M059J (cell line): ENCODE results near the gene OSGIN1. TPM values are rescaled to one million over a fixed set of nuclear protein-coding genes. Genes with fewer than 3 reads are reported as not detected.
A peak's percentile ranks its signal among the peaks of the same experiment; 100 is the strongest.

Source experiments
- DNase-seq: peaks from one replicate; pipeline ENCODE4 v3.0.0-alpha.2; 2012; ENCODE audit warnings: low read depth
- total RNA-seq: library from RNA; depleted of rRNA; stranded (reverse); fragments of >200 nt; shearing (Covaris generic); gene quantifications from 2 replicates; pipeline ENCODE4 v1.2.3, GENCODE V29; 2014; rRNA removed

The OSGIN1 gene
- 3.6 and 4.0 TPM in 2 replicates for total RNA-seq

DNA sequence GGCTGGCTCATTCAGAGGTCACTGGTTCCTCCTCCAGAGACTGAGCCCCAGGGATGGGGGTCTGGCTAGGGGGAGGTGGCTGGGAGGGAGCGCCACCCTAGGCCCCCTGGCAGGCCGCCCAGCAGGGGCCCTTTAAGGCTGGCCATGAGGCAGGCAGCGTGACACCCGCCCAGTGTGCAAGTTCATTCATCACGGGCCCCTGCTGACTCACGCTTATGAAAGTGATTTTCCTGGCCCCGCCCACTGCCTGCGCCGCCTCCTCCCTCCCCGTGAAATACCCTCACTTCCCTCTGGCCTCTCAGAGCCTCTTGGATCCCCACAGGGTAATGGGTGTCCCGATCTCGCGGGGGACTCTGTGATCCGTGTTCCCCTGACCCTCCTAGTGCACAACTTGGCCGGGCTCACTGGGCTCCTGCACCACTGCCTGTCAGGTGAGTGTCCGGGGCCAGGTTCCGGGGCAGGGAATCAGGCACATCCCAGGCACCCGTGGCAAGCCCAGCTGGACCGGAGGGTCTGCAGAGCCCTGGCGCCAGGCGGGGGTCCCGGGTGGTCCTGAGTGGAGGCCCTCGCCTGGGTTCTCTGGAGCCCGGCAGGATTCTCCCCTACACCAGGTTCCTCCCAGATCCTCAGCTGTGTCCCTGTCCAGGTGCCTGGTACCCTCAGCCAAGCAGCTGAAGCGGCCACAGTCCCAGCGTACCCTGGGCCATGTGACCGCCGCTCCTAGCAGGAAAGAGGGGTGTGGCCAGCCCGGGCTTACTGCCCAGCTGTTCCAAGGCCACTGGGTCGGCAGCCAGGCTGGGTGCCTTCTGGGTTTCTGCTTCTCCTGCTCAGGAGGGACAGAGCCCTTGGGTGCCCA lies at the start of gene OSGIN1:
TSS of gene OSGIN1 (plus strand) at position 301 of the 856 bp plus-strand sequence. CDS start 4,432 bp downstream, outside the sequence.
- peak; percentile 94 for DNase-seq

GRCh38 chr16:83903751-83904150 lies 49.3 kb upstream of the OSGIN1 start:
- no peak for DNase-seq

DNA sequence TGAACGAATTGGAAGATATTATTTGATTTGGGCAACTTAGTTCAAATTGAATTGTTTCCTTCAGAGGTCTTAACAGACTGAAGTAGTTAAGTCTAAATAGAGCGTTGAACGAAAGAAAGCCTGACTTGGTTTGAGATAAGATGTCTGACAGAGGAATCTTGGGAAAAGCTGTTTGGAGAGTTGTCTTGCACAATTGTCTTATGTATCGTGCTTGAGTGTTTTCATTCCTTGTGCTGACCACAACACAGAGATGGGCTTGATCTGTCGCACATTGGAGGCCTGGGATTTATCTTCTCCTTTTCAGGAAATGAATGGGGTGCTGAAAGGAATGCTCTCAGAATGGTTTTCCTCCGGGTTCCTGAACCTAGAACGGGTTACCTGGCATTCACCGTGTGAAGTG lies 46.4 kb upstream of the OSGIN1 start:
- DNase-seq: no peak

GRCh38 chr16:83907111-83907510 lies 45.9 kb upstream of the OSGIN1 start:
- DNase-seq: no peak

- no peak for DNase-seq
Measured at GRCh38 chr16:83907631-83908250, 45.3 kb upstream of the OSGIN1 start.

DNA sequence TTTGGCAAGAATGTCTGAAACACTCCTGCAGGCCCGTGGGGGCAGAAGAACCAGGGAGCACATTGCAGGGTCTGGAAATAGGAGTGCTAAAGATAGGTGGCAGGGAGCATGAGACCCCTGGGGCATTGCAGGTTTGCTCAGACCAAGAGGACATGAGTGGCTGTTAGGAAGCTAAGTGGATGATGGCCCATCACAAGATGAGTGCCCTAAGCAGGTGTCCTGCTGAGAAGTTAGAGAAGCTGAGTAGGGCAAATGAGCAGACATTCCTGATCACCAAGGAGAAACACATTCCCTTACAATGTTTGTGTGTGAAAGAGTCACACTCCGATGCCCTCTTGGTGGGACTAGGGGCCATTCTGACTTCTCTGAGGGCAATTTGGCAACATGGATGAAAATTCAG lies 44.2 kb upstream of the OSGIN1 start:
- no peak for DNase-seq

- no peak for DNase-seq
Measured at GRCh38 chr16:83911290-83911689, 41.8 kb upstream of the OSGIN1 start.

- no peak for DNase-seq
Measured at GRCh38 chr16:83912519-83913244, 40.4 kb upstream of the OSGIN1 start.

GRCh38 chr16:83913245-83913633 lies 39.8 kb upstream of the OSGIN1 start:
- DNase-seq: no peak

GRCh38 chr16:83914091-83914710 lies 38.8 kb upstream of the OSGIN1 start:
- no peak for DNase-seq

DNA sequence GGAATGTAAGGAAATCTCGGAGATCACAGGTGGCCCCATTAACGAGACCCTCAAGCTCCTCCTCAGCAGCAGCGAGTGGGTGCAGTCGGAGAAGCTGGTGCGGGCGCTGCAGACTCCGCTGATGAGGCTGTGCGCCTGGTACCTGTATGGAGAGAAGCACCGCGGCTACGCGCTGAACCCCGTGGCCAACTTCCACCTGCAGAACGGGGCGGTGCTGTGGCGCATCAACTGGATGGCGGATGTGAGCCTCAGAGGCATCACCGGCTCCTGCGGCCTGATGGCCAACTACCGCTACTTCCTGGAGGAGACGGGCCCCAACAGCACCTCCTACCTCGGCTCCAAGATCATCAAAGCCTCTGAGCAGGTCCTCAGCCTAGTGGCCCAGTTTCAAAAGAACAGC lies 38.0 kb upstream of the OSGIN1 start:
- DNase-seq: no peak

GRCh38 chr16:83915491-83915890 lies 37.5 kb upstream of the OSGIN1 start:
- DNase-seq: no peak

- DNase-seq: no peak
Measured at GRCh38 chr16:83917152-83918120, 35.6 kb upstream of the OSGIN1 start.

DNA sequence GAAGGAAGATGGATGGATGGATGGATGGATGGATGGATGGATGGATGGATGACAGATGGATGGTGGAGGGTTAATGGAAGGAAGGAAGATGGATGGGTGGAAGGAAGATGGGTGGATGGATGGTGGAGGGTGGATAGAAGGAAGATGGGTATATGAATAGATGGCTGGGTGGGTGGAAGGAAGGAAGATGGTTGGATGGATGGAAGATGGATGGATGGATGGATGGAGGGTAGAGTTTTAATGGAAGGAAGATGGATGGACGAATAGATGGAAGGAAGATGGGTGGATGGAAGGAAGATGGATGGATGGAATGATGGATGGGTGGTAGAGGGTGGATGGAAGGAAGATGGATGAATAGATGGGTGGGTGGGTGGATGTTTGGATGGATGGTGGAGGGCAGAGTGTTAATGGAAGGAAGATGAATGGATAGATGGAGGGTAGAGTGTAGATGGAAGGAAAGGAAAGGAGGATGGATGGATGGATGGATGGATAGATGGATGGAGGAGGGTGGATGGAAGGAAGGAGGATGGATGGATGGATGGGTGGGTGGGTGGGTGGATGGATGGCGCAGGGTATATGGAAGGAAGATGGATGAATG lies 32.0 kb upstream of the OSGIN1 start:
- DNase-seq: no peak

DNA sequence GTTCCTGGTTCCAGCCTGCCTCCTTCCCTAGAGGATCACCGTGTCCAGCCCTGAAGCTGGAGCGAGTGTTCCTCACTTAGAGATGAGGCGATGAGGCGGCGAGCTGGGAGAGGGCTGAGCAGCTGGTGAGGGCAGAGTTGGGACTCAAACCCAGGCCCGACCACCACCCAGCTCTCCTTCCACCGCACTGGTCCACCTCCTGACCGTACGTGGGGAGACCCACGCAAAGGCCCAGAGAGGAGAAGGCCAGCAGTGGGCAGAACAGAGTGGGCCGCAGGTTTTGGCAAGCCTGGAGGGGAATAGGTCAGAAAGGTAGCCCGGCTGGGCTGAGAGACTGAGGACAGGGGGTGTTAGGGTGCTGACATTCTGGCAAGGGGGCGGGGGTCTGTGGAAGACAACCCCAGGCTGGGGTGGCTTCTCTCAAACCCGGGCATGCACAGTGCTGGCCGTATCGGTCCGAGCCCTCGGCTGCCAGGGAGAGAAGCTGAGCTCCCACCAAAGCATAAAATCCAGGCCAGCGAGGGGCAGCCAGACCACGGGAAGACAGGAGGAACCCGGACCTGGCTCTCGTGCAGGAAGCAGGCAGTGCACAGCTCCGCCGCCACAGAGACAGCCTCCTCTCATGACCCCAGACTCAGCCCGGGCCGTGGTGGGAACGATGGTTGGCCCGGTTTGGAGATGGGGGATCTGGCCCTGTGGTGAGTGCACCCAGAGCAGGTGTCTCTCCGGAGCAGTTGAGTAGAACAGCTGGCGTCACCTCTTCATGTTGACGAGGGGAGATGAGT lies 29.3 kb upstream of the OSGIN1 start:
- no peak for DNase-seq

- DNase-seq: no peak
Measured at GRCh38 chr16:83924686-83925085, 28.4 kb upstream of the OSGIN1 start.

DNA sequence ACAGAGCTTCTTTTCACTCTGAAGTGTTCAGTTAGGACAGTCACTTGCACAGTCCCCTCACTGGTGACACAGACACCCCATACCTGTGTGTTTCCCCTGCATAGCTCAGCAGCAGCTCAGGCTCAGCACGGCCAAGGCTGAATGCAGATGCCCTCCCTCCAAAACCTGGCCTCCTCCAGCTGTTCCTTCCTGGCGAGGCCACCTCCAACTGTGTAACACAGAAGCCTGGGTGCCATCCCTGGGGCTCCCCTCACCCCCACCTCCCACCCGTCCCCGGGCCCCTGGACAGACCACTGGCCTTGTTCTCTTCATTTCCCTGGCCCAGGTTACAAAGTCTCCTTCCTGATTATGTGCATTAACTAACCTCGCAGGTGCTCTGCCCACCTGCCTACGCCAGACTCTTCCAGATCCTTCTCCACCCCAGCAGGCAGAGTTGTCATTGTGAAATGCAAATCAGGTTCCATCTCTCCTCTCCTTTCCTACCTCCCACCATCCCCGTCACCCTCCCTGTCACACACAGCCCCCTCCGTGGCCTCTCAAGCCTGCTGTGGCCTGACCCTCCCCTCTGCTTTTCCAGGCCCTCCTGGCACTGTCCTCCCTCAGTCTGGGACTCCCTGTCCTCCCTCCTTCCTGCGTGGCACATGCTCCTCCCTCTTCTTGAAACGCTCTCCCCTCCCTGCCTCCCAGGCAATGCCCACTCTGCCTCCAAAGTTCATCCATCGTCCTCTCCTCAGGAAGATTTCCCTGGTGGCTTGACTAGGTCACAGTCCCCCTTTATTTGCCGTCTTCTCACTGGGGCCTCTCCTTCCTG lies 27.7 kb upstream of the OSGIN1 start:
- no peak for DNase-seq

- no peak for DNase-seq
Measured at GRCh38 chr16:83925957-83926725, 26.9 kb upstream of the OSGIN1 start.
